Adrenal gland (tissue), 12 donors: ENCODE results near the gene FUT7. TPM values are rescaled to one million over a fixed set of nuclear protein-coding genes. Genes with fewer than 3 reads are reported as not detected.

Experiments
- DNase-seq, 7 donors: peaks; one replicate each; pipeline ENCODE4 v3.0.0-alpha.2; 2019 to 2020
- H3K27ac ChIP-seq, 5 donors: fragments of 200-600 bp; sonication (generic) in 4 of 5; 1 replicate in 3 of 5; 2 replicates in 2 of 5; pipeline versions ENCODE4 v1.5.1 to v1.8.0; 2016 to 2020; ENCODE audit warnings: mild to moderate bottlenecking in 1 of 5
- H3K27me3 ChIP-seq: fragments of 200-600 bp; 2 replicates; pipeline ENCODE4 v1.8.0; 2021
- H3K36me3 ChIP-seq, 2 donors: fragments of 200-600 bp; replicated peaks in 1 of 2; 1 replicate in 1 of 2; 2 replicates in 1 of 2; pipeline versions ENCODE4 v1.5.1 to v1.8.0; 2018 to 2022
- H3K4me1 ChIP-seq, 2 donors: fragments of 200-600 bp; replicated peaks in 1 of 2; 1 replicate in 1 of 2; 2 replicates in 1 of 2; pipeline versions ENCODE4 v1.5.1 to v1.8.0; 2018 to 2021
- H3K4me3 ChIP-seq, 4 donors: fragments of 200-600 bp; sonication (generic) in 3 of 4; one replicate each; pipeline ENCODE4 v1.5.1; 2016 to 2018
- H3K9me3 ChIP-seq, 3 donors: fragments of 200-600 bp; sonication (generic) in 1 of 3; replicated peaks in 1 of 3; 1 replicate in 2 of 3; 2 replicates in 1 of 3; pipeline versions ENCODE4 v1.5.1 to v1.8.0; 2016 to 2021
- POLR2A ChIP-seq, 2 donors: fragments of 450-650 bp; IDR thresholded peaks; one replicate each; pipeline ENCODE4 v1.6.1; 2017; ENCODE audit warnings: antibody characterized with exemption in 2 of 2, mild to moderate bottlenecking in 2 of 2, moderate library complexity in 1 of 2
- WGBS, 4 donors: extraction: QIAGEN DNeasy Blood & Tissue Kit in 2 of 4; methylation state at CpG; one replicate each; pipeline versions ENCODE4 v1.1.5 to v1.1.7; 2013 to 2017; 5-methylcytosine and 5-hydroxymethylcytosine counted together
- intact Hi-C, 2 donors: fragments of 100-400 bp; cut with DNase I; formaldehyde crosslinking; loops; one replicate each; pipeline versions ENCODE4 v1.14.1 to v1.15.0; 2022 to 2023
- polyA plus RNA-seq, 3 donors: library from polyadenylated mRNA; stranded (reverse); fragments of 200-250 nt in 2 of 3; fragments of 350-450 nt in 1 of 3; fragmentation: Illumina TruSeq in 1 of 3; extraction: RNeasy Lipid Tissue Mini Kit (QIAGEN cat#74804) in 1 of 3; gene quantifications; one replicate each; pipeline ENCODE4 v1.2.3, GENCODE V29; 2013 to 2014
- total RNA-seq, 9 donors: library from RNA; depleted of rRNA in 4 of 9; stranded (reverse); fragments of >200 nt in 4 of 9; fragments of 120-200 nt in 1 of 9; fragmentation: NEBNext Ultra II Directional in 1 of 9; extraction: Animal tissue kit (Norgen Biotek cat#: 25700) in 1 of 9; gene quantifications; one replicate each; pipeline versions ENCODE4 v1.1.0 to v1.2.4, GENCODE V29; 2013 to 2023
- TF ChIP-seq, protein P1 (sequence below), 6 experiments: fragments of 450-650 bp in 4 of 6; fragments of 200-600 bp in 2 of 6; sonication (generic) in 1 of 6; IDR thresholded peaks; 1 replicate in 5 of 6; 2 replicates in 1 of 6; pipeline versions ENCODE4 v1.5.1 to v1.8.0; 2016 to 2021; ENCODE audit warnings: antibody characterized with exemption in 6 of 6, mild to moderate bottlenecking in 2 of 6, moderate library complexity in 1 of 6
- donor health status: healthy with polysubstance abuse.
- donor health status: Bipolar disorder and iron deficiency.
- donor health status: DM: yes; HTN: yes; CAD: no.
- donor health status: DM: no; HTN: no; CAD: no.
- donor health status: DM: no; HTN: no; CAD: no.
- donor health status: DM: yes; HTN: yes; CAD: no.

The FUT7 gene
- total and polyA plus RNA-seq, 12 donors = 0.11 to 0.69 (median 0.17) TPM; not detected in 5

DNA sequence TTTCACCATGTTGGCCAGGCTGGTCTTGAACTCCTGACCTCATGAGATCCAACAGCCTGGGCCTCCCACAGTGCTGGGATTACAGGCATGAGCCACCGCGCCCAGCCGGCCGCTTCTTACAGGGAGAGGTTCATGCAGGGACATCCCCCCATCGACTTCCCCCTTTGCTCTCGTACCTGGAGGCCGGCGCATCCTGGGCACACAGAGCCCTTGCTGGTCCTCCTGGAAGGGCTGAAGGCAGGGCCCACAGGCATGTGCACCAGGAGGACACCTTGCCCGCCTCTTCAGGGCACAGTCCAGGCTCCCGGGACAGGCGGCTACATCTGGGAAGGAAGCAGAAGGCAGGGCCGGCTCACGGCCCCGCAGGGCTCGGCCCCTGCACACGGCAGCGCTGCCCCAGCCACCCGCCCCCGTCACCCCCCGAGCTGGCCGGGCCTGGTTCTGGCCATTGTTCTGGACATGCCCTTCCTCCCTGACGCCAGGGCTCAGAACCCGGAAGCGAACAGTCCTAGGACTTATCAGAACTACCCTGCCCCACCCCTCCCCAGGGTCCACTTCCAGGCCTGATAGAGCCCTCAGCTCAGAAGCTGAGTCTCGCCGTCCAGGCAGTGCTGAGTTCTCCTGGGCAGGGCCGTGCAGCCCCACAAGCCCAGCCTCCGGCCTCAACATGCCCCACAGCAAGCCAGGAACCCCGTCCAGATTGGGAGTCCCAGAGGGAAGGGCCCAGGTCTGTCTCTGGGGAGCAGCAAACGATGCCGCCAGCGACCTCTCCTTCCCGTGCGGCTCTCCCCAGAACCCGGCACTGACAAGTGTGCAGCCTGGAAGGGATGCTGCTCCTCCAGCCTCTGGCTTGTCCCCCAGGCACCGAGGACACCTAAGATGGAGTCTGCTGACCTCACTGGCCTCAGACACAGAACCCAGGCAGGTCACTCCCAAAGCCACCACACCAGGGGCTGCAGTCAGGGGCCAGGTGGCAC, 11.2 kb upstream of the FUT7 start:
- intact Hi-C loops = no loop called here
- 64 to 85% (median 73%) methylated on average over 6 to 36 of the region's 36 CpGs for WGBS, 4 donors
- Histone ChIP-seq H3K27me3 (peaks cover 34% of the 10 kb centered on the region), H3K9me3 (no peaks in the 10 kb centered on the region), H3K4me3 (no peak overlapping the region), H3K36me3 (peaks cover 0 to 7% of the 10 kb centered on the region in 2 donors), H3K27ac (peak overlapping the region in 2 of 5 donors; percentile 42 to 49), H3K4me1 (peaks cover 5 to 15% of the 10 kb centered on the region in 2 donors)
- TF ChIP-seq, protein P1, sequence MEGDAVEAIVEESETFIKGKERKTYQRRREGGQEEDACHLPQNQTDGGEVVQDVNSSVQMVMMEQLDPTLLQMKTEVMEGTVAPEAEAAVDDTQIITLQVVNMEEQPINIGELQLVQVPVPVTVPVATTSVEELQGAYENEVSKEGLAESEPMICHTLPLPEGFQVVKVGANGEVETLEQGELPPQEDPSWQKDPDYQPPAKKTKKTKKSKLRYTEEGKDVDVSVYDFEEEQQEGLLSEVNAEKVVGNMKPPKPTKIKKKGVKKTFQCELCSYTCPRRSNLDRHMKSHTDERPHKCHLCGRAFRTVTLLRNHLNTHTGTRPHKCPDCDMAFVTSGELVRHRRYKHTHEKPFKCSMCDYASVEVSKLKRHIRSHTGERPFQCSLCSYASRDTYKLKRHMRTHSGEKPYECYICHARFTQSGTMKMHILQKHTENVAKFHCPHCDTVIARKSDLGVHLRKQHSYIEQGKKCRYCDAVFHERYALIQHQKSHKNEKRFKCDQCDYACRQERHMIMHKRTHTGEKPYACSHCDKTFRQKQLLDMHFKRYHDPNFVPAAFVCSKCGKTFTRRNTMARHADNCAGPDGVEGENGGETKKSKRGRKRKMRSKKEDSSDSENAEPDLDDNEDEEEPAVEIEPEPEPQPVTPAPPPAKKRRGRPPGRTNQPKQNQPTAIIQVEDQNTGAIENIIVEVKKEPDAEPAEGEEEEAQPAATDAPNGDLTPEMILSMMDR (IDR thresholded peaks at IDR 0.05) = no peak
- TF ChIP-seq POLR2A (IDR thresholded peaks at IDR 0.05) = no peak
- DNase-seq = peak in 2 of 7 donors; percentile 52 to 68

DNA sequence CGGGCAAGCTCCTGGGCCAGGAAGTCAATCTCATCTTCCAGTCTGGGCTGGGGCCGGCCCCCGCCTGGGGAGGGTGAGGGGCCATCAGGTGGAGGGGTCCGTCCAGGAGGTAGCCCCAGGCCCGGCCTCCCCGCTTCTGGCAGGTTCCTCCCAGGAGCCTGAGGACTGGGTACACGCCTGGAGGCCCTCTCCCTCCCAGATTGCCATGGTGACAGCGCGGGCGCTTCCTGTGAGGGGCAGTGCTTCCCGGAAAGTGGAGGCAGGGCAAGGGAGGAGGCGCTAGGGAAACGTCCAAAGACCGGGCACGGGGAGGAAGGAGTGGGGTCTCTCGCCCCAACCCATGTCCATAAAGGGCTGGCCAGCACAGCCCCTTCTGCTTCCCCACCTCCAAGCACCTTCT, 9.2 kb upstream of the FUT7 start:
- H3K36me3 ChIP-seq = peaks cover 0 to 7% of the 10 kb centered on the region in 2 donors
- H3K27me3 ChIP-seq = peaks cover 16% of the 10 kb centered on the region
- H3K27ac ChIP-seq = peak overlapping the region in 2 of 5 donors; percentile 27 to 41
- TF ChIP-seq, protein P1 (IDR thresholded peaks at IDR 0.05) = no peak
- TF ChIP-seq POLR2A (IDR thresholded peaks at IDR 0.05) = no peak
- DNase-seq = peak in 2 of 7 donors; percentile 46 to 73
- 24 to 64% (median 48%) methylated on average over 7 to 16 of the region's 16 CpGs for WGBS, 4 donors
- H3K4me1 ChIP-seq = peaks cover 2 to 11% of the 10 kb centered on the region in 2 donors
- intact Hi-C loops = no loop called here
- H3K9me3 ChIP-seq = no peaks in the 10 kb centered on the region
- no peak overlapping the region for H3K4me3 ChIP-seq

DNA sequence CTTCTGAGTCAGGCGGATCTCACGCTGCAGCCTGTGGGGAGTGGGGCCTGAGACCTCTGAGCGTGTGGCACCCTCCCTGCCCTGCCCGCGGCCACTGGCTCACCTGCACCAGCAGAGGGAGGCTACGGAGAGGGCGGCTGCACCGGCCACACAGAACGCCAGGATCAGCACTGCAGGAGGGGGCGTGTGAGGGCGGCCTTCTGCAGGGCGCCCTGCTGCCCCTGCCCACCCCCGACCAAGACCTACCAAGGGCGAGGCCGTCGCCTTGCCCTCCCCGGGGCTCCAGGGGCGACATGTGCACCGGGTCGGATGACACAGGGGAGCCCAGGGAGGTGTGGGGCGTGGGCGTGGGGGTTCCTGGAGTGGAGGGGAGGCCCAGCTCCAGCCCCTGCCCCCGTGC, 8.7 kb upstream of the FUT7 start:
- intact Hi-C loops = no loop called here
- WGBS, 4 donors = 65 to 89% (median 73%) methylated on average over 15 to 23 of the region's 23 CpGs
- Histone ChIP-seq H3K36me3 (peaks cover 0 to 7% of the 10 kb centered on the region in 2 donors), H3K4me1 (peaks cover 0 to 8% of the 10 kb centered on the region in 2 donors), H3K27me3 (peaks cover 13% of the 10 kb centered on the region), H3K4me3 (no peak overlapping the region), H3K9me3 (no peaks in the 10 kb centered on the region), H3K27ac (peak overlapping the region in 2 of 5 donors; percentile 27 to 41)
- no peak for DNase-seq
- TF ChIP-seq, protein P1 (IDR thresholded peaks at IDR 0.05) = no peak
- TF ChIP-seq POLR2A (IDR thresholded peaks at IDR 0.05) = no peak

DNA sequence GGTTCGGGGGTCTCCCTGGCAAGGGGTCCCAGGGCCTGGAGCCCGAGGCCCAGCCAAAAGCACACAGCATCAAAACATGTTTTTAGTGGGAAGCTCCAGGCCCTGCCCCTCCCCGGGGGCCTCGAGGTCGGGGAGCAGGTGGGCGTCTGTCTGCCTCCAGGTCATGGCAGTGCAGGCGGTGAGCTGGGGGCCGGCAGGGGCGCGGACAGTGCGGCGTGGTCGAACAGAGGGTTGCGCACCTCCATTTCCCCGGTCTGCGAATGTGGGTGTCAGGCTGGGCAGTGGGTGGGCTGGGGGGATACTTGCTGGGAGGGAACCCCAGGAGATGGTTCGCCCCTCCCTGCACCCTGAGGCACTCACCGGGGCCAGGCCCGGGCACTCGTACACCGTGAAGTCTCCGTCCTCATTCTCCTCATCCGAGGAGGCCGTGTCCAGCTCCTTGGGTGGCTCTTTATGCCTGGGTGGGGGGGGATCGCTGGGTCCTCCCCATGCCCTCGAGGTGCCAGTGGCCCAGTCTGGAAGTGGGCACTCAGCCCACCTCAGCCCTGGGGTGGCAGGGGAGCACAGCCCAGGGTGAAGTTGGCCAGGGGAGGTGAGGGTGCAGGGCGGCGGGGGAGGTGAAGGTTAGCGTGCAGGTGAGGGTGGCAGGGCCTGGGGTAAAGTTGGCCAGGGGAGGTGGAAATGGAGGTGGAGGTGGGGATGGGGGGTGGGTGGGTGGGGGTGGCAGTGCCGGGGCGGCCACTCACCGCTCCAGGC, 7.9 kb upstream of the FUT7 start:
- WGBS, 4 donors = 87 to 96% (median 90%) methylated on average over 11 to 32 of the region's 32 CpGs
- Histone ChIP-seq H3K4me1 (peaks cover 0 to 4% of the 10 kb centered on the region in 2 donors), H3K36me3 (peaks cover 0 to 7% of the 10 kb centered on the region in 2 donors), H3K27me3 (peaks cover 13% of the 10 kb centered on the region), H3K4me3 (no peak overlapping the region), H3K9me3 (no peaks in the 10 kb centered on the region), H3K27ac (no peak overlapping the region)
- TF ChIP-seq, protein P1 (IDR thresholded peaks at IDR 0.05) = no peak
- no peak for TF ChIP-seq POLR2A (IDR thresholded peaks at IDR 0.05)
- intact Hi-C loops = loop anchor here in 1 of 2 donors (5.0 kb wide), 1 partner anchor 252 kb away; no protein-coding TSS in a partner anchor
- DNase-seq = no peak
